Liver (tissue), 9 donors: ENCODE data around the gene EMX2. TPM values are rescaled to one million over a fixed set of nuclear protein-coding genes. Genes with fewer than 3 reads are reported as not detected.

Experiments
- DNase-seq: peaks from one replicate; pipeline ENCODE4 v3.0.0-alpha.2; 2017; ENCODE audit warnings: low spot score
- H3K27ac ChIP-seq, 2 donors: one replicate each; pipeline ENCODE4 v1.7.0; 2013; ENCODE audit warnings: inconsistent platforms in 2 of 2, low read length in 2 of 2, control low read depth in 1 of 2, low read depth in 1 of 2, mild to moderate bottlenecking in 1 of 2
- H3K27me3 ChIP-seq, 4 donors: one replicate each; pipeline versions ENCODE4 v1.6.1 to v1.7.0; 2013; ENCODE audit warnings: low read length in 3 of 4, inconsistent platforms in 1 of 4, mild to moderate bottlenecking in 1 of 4, moderate library complexity in 1 of 4; ENCODE audit not compliant: control insufficient read depth in 4 of 4, insufficient read depth in 4 of 4
- H3K36me3 ChIP-seq, 4 donors: one replicate each; pipeline versions ENCODE4 v1.6.1 to v1.7.0; 2013; ENCODE audit warnings: low read length in 3 of 4, mild to moderate bottlenecking in 3 of 4, low read depth in 1 of 4, moderate library complexity in 1 of 4; ENCODE audit not compliant: control insufficient read depth in 4 of 4, insufficient read depth in 3 of 4
- H3K4me1 ChIP-seq, 4 donors: one replicate each; pipeline versions ENCODE4 v1.6.1 to v1.7.0; 2013; ENCODE audit warnings: low read length in 3 of 4, mild to moderate bottlenecking in 3 of 4, moderate library complexity in 1 of 4; ENCODE audit not compliant: control insufficient read depth in 4 of 4, insufficient read depth in 4 of 4
- H3K4me3 ChIP-seq, 3 donors: one replicate each; pipeline versions ENCODE4 v1.6.1 to v1.7.0; 2013; ENCODE audit warnings: low read length in 3 of 3, control low read depth in 1 of 3, low read depth in 1 of 3, mild to moderate bottlenecking in 1 of 3
- H3K9ac ChIP-seq, 2 donors: one replicate each; pipeline ENCODE4 v1.7.0; 2013; ENCODE audit warnings: low read length in 2 of 2, mild to moderate bottlenecking in 2 of 2, moderate library complexity in 2 of 2, control low read depth in 1 of 2, low read depth in 1 of 2
- H3K9me3 ChIP-seq, 4 donors: one replicate each; pipeline versions ENCODE4 v1.6.1 to v1.7.0; 2013; ENCODE audit warnings: low read length in 3 of 4; ENCODE audit not compliant: control insufficient read depth in 4 of 4
- CTCF ChIP-seq: fragments of 150-350 bp; IDR thresholded peaks from 2 replicates; pipeline ENCODE4 v1.5.1; 2017; ENCODE audit warnings: improper control_type of control experiment, low read depth, low read length; ENCODE audit not compliant: missing input control
- EGR1 ChIP-seq, 2 donors: IDR thresholded peaks; 2 replicates each; pipeline ENCODE4 v1.6.1; 2016 to 2018; ENCODE audit warnings: antibody characterized with exemption in 2 of 2, low read depth in 2 of 2
- FOXA1 ChIP-seq: IDR thresholded peaks from 2 replicates; pipeline ENCODE4 v1.6.1; 2016; ENCODE audit warnings: antibody characterized with exemption
- HNF4A ChIP-seq, 2 donors: conservative IDR thresholded peaks; 2 replicates each; pipeline ENCODE4 v1.6.1; 2016; ENCODE audit warnings: antibody characterized with exemption in 2 of 2, mild to moderate bottlenecking in 2 of 2
- HNF4G ChIP-seq: IDR thresholded peaks from 2 replicates; pipeline ENCODE4 v1.6.1; 2016; ENCODE audit warnings: antibody characterized with exemption
- NR2F2 ChIP-seq: IDR thresholded peaks from 2 replicates; pipeline ENCODE4 v1.6.1; 2016; ENCODE audit warnings: antibody characterized with exemption
- RAD21 ChIP-seq, 2 donors: IDR thresholded peaks; 2 replicates each; pipeline ENCODE4 v1.6.1; 2016; ENCODE audit warnings: antibody characterized with exemption in 2 of 2, mild to moderate bottlenecking in 2 of 2
- RXRA ChIP-seq, 2 donors: IDR thresholded peaks; 2 replicates each; pipeline ENCODE4 v1.6.1; 2017 to 2018; ENCODE audit warnings: antibody characterized with exemption in 2 of 2, mild to moderate bottlenecking in 1 of 2
- SP1 ChIP-seq: IDR thresholded peaks from 2 replicates; pipeline ENCODE4 v1.6.1; 2018; ENCODE audit warnings: antibody characterized with exemption, mild to moderate bottlenecking
- TAF1 ChIP-seq: conservative IDR thresholded peaks from 2 replicates; pipeline ENCODE4 v1.6.1; 2016; ENCODE audit warnings: antibody characterized with exemption, mild to moderate bottlenecking
- WGBS: extraction: QIAGEN DNeasy Blood & Tissue Kit; methylation state at CpG from one replicate; pipeline ENCODE4 v1.1.7; 2013; 5-methylcytosine and 5-hydroxymethylcytosine counted together
- polyA plus RNA-seq, 2 donors: library from polyadenylated mRNA; stranded (reverse) in 1 of 2; unstranded in 1 of 2; fragments of 200-250 nt in 1 of 2; fragments of >200 nt in 1 of 2; fragmentation: Nextera tagmentation in 1 of 2; extraction: Ambion mirVana in 1 of 2; gene quantifications; one replicate each; pipeline versions ENCODE4 v1.2.1 to v1.2.3, GENCODE V29; 2013 to 2015
- total RNA-seq, 2 donors: library from RNA; depleted of rRNA; stranded (reverse); fragments of >200 nt; gene quantifications; one replicate each; pipeline ENCODE4 v1.2.3, GENCODE V29; 2014
- TF ChIP-seq, protein P1 (sequence below): IDR thresholded peaks from 2 replicates; pipeline ENCODE4 v1.6.1; 2016; ENCODE audit warnings: antibody characterized with exemption, mild to moderate bottlenecking
- TF ChIP-seq, protein P2 (sequence below): IDR thresholded peaks from 2 replicates; pipeline ENCODE4 v1.6.1; 2016; ENCODE audit warnings: antibody characterized with exemption
- TF ChIP-seq, protein P3 (sequence below): IDR thresholded peaks from 2 replicates; pipeline ENCODE4 v1.6.1; 2016; ENCODE audit warnings: antibody characterized with exemption
- donor health status: healthy.
- donor health status: healthy.
- donor health status: healthy.
- donor health status: healthy.
- donor health status: healthy.

The EMX2 gene
- total and polyA plus RNA-seq, 4 donors: not detected

DNA sequence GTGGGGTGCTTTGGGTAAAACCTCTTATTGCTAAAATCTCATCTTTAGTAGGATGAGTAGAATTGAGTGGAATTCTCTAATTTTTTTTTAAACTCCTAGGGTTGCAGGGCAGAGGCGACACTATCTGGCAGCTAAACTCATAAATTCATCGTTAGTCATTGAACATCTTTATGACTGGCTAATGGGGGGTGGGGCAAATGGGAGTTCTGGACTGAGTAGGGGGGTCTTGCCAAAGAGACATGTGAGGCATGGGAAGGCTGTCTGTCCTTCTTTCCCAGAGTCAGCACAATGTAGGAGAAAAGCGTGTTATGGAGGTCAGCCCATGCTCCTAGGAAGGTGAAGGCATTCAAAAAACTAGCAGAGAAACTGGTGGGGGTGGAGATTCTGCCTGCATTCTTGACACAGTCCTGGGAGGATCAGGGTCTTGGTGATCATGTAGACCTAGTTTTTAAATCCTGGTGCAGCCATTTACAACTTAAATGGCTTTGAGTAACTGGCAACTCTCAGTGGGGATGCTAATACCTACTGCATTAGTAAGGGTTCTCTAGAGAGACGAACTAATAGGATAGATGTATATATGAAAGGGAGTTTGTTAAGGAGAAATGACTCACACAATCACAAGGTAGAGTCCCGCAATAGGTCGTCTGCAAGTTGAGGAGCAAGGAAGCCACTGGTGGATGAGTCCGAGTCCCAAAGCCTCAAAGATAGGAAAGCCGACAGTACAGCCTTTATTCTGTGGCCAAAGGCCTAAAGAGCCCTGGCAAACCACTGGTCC, 47.7 kb downstream of the EMX2 start:
- Histone ChIP-seq H3K27ac (no peak overlapping the region), H3K27me3 (peaks cover 0 to 8% (median 0%) of the 10 kb centered on the region in 4 donors), H3K9me3 (peaks cover 0 to 8% (median under 1%) of the 10 kb centered on the region in 4 donors), H3K4me1 (no peaks in the 10 kb centered on the region), H3K9ac (no peak overlapping the region), H3K36me3 (no peaks in the 10 kb centered on the region), H3K4me3 (no peak overlapping the region)
- 69% methylated on average over 8 of the region's 8 CpGs for WGBS
- TF ChIP-seq, protein P1, sequence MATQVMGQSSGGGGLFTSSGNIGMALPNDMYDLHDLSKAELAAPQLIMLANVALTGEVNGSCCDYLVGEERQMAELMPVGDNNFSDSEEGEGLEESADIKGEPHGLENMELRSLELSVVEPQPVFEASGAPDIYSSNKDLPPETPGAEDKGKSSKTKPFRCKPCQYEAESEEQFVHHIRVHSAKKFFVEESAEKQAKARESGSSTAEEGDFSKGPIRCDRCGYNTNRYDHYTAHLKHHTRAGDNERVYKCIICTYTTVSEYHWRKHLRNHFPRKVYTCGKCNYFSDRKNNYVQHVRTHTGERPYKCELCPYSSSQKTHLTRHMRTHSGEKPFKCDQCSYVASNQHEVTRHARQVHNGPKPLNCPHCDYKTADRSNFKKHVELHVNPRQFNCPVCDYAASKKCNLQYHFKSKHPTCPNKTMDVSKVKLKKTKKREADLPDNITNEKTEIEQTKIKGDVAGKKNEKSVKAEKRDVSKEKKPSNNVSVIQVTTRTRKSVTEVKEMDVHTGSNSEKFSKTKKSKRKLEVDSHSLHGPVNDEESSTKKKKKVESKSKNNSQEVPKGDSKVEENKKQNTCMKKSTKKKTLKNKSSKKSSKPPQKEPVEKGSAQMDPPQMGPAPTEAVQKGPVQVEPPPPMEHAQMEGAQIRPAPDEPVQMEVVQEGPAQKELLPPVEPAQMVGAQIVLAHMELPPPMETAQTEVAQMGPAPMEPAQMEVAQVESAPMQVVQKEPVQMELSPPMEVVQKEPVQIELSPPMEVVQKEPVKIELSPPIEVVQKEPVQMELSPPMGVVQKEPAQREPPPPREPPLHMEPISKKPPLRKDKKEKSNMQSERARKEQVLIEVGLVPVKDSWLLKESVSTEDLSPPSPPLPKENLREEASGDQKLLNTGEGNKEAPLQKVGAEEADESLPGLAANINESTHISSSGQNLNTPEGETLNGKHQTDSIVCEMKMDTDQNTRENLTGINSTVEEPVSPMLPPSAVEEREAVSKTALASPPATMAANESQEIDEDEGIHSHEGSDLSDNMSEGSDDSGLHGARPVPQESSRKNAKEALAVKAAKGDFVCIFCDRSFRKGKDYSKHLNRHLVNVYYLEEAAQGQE: no peak
- TF ChIP-seq NR2F2: no peak
- TF ChIP-seq SP1: no peak
- no peak for TF ChIP-seq FOXA1
- TF ChIP-seq HNF4G: no peak
- no peak for TF ChIP-seq HNF4A (conservative IDR thresholded peaks at IDR 0.05)
- TF ChIP-seq, protein P2, sequence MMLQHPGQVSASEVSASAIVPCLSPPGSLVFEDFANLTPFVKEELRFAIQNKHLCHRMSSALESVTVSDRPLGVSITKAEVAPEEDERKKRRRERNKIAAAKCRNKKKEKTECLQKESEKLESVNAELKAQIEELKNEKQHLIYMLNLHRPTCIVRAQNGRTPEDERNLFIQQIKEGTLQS: no peak
- DNase-seq: no peak

DNA sequence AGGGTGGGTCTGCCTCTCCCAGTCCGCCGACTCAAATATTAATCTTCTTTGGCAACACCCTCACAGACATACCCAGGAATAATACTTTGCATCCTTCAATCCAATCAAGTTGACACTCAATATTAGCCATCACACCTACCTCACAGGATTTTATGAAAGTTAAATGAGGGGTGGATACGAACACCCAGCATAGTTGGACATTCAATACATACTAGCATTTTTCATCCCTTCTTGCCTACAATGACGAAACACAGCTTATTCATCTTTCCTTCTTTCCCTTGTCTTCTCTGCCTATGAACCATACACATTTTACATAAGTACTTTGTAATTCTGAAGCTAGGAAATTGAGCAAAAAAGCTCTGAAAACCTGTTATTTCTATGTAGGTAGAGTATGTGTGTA, 48.5 kb downstream of the EMX2 start:
- H3K9ac ChIP-seq: no peak overlapping the region
- WGBS: 77% methylated on average over 4 of the region's 4 CpGs
- H3K27ac ChIP-seq: no peak overlapping the region
- no peaks in the 10 kb centered on the region for H3K4me1 ChIP-seq
- TF ChIP-seq, protein P2: no peak
- no peaks in the 10 kb centered on the region for H3K36me3 ChIP-seq
- peaks cover 0 to 8% (median 0%) of the 10 kb centered on the region in 4 donors for H3K27me3 ChIP-seq
- no peak for DNase-seq
- no peak overlapping the region for H3K4me3 ChIP-seq
- H3K9me3 ChIP-seq: peaks cover 0 to 8% (median under 1%) of the 10 kb centered on the region in 4 donors

GRCh38 chr10:117594722-117595121, 52.2 kb downstream of the EMX2 start:
- no peak for DNase-seq
- H3K4me1 ChIP-seq: no peaks in the 10 kb centered on the region
- peaks cover 0 to 6% (median 0%) of the 10 kb centered on the region in 4 donors for H3K27me3 ChIP-seq
- no peak overlapping the region for H3K27ac ChIP-seq
- no peaks in the 10 kb centered on the region for H3K36me3 ChIP-seq
- H3K9me3 ChIP-seq: peaks cover 0 to 8% (median under 1%) of the 10 kb centered on the region in 4 donors
- 78% methylated on average over 5 of the region's 5 CpGs for WGBS
- TF ChIP-seq TAF1: no peak
- TF ChIP-seq RXRA (IDR thresholded peaks at IDR 0.05): no peak
- TF ChIP-seq RAD21 (IDR thresholded peaks at IDR 0.05): no peak
- TF ChIP-seq SP1: no peak
- TF ChIP-seq EGR1 (IDR thresholded peaks at IDR 0.05; ENCODE audit: low read depth in 2 of 2): no peak
- TF ChIP-seq, protein P1: no peak
- TF ChIP-seq HNF4A (conservative IDR thresholded peaks at IDR 0.05): no peak
- TF ChIP-seq NR2F2: no peak
- TF ChIP-seq, protein P3, sequence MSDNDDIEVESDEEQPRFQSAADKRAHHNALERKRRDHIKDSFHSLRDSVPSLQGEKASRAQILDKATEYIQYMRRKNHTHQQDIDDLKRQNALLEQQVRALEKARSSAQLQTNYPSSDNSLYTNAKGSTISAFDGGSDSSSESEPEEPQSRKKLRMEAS: no peak
- TF ChIP-seq CTCF: no peak
- TF ChIP-seq, protein P2: no peak
- H3K9ac ChIP-seq: no peak overlapping the region
- H3K4me3 ChIP-seq: no peak overlapping the region
